ENCODE data around the gene ODAD3. TPM values are rescaled to one million over a fixed set of nuclear protein-coding genes. Genes with fewer than 3 reads are reported as not detected.
"Not testable (repeated sequence)": the region's sequence is repeated elsewhere in the genome, so short reads cannot be mapped to it uniquely, and the experiment has no call there.

ODAD3 gene
- total and polyA plus RNA-seq, 2 experiments from 2014 or later = 0.44 to 0.54 TPM

GRCh38 chr19:11379857-11380350 is 55.0 kb downstream of the ODAD3 start:
- in situ Hi-C loops (cut with MboI) = no loop called here

DNA sequence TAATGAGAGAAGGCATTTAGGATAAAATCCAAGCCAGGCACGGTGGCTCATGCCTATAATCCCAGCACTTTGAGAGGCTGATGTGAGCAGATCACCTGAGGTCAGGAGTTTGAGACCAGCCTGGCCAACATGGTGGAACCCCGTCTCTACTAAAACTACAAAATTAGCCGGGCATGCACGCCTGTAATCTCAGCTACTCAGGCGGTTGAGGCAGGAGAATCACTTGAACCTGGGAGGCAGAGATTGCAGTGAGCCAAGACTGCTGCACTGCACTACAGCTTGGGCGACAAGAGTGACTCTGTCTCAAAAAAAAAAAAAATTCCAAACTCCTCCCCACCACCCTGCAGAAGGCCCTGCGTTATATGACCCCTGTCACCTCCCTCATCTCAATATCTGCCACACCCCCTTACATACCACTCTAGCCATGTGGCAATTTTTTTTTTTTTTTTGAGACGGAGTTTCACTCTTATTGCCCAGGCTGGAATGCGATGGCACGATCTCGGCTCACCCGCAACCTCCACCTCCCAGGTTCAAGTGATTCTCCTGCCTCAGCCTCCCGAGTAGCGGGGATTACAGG is 55.6 kb downstream of the ODAD3 start:
- H3K27me3 ChIP-seq (replicated peaks; ENCODE audit: insufficient read depth); H3K4me3 ChIP-seq; H3K36me3 ChIP-seq (ENCODE audit: low read depth); H3K27ac ChIP-seq; H3K9ac ChIP-seq; DNase-seq; in situ Hi-C loops (cut with MboI); H3K9me2 ChIP-seq (ENCODE audit: insufficient read depth); H3K4me2 ChIP-seq (ENCODE audit: unreplicated experiment); H3K79me2 ChIP-seq (ENCODE audit: insufficient read depth); H2AFZ ChIP-seq; H3K9me3 ChIP-seq (ENCODE audit: low read depth); H4K20me1 ChIP-seq (ENCODE audit: insufficient read depth): not testable (repeated sequence)
- 84 to 89% methylated on average over 14 of the region's 14 CpGs for WGBS, 2 experiments (ENCODE audit: low coverage in 1 of 2, low lambda C conversion rate in 2 of 2, missing lambda C conversion rate in 2 of 2)
- Histone ChIP-seq H3K4me1 (ENCODE audit: insufficient read depth) (peaks cover 25% of the 10 kb centered on the region), H3F3A (ENCODE audit: insufficient read depth) (peaks cover 24% of the 10 kb centered on the region)

More at GRCh38 chr19:11379857-11380350, 55.0 kb downstream of the ODAD3 start:
- no peak overlapping the region; the same call in 1 of the 2 replicates for H3K4me3 ChIP-seq
- no peaks in the 10 kb centered on the region for H4K20me1 ChIP-seq (ENCODE audit: insufficient read depth)
- peaks cover 24% of the 10 kb centered on the region for H3F3A ChIP-seq (ENCODE audit: insufficient read depth)
- WGBS, 2 experiments (ENCODE audit: low coverage in 1 of 2, low lambda C conversion rate in 2 of 2, missing lambda C conversion rate in 2 of 2) = 85 to 88% methylated on average over 7 of the region's 7 CpGs
- no peak overlapping the region for H2AFZ ChIP-seq
- H3K9me3 ChIP-seq (ENCODE audit: low read depth) = no peaks in the 10 kb centered on the region
- peak overlapping the region; percentile 89 for H3K4me2 ChIP-seq (ENCODE audit: unreplicated experiment)
- H3K9ac ChIP-seq = 0 out of 2 replicates have a peak overlapping the region, but pooled peaks have one; percentile 80
- H3K4me1 ChIP-seq (ENCODE audit: insufficient read depth) = peaks cover 25% of the 10 kb centered on the region
- no peak overlapping the region for H3K27ac ChIP-seq
- H3K79me2 ChIP-seq (ENCODE audit: insufficient read depth) = peaks cover 7% of the 10 kb centered on the region; the same call in 1 of the 2 replicates
- no peaks in the 10 kb centered on the region for H3K36me3 ChIP-seq (ENCODE audit: low read depth)
- no peaks in the 10 kb centered on the region for H3K9me2 ChIP-seq (ENCODE audit: insufficient read depth)
- no peak for DNase-seq
- TF ChIP-seq EZH2 (IDR thresholded peaks at IDR 0.05; ENCODE audit: insufficient read depth, poor library complexity, severe bottlenecking) = no peak
- TF ChIP-seq EZH2phosphoT487 (IDR thresholded peaks at IDR 0.05; ENCODE audit: insufficient read depth, low read depth) = no peak
- no peaks in the 10 kb centered on the region for H3K27me3 ChIP-seq (replicated peaks; ENCODE audit: insufficient read depth)

GRCh38 chr19:11378319-11379189 is 56.4 kb downstream of the ODAD3 start:
- Histone ChIP-seq H3K27ac (peak overlapping the region; percentile 63), H3K9me2 (ENCODE audit: insufficient read depth) (no peaks in the 10 kb centered on the region), H3K9me3 (ENCODE audit: low read depth) (no peaks in the 10 kb centered on the region), H4K20me1 (ENCODE audit: insufficient read depth) (no peaks in the 10 kb centered on the region), H3K4me1 (ENCODE audit: insufficient read depth) (peaks cover 30% of the 10 kb centered on the region), H3F3A (ENCODE audit: insufficient read depth) (peaks cover 24% of the 10 kb centered on the region), H3K36me3 (ENCODE audit: low read depth) (no peaks in the 10 kb centered on the region), H3K9ac (no peak overlapping the region; the same call in 1 of the 2 replicates), H3K79me2 (ENCODE audit: insufficient read depth) (peaks cover 7% of the 10 kb centered on the region; the same call in 1 of the 2 replicates), H3K27me3 (replicated peaks; ENCODE audit: insufficient read depth) (no peaks in the 10 kb centered on the region), H3K4me2 (ENCODE audit: unreplicated experiment) (peak overlapping the region; percentile 61), H2AFZ (no peak overlapping the region), H3K4me3 (no peak overlapping the region)
- TF ChIP-seq EZH2 (IDR thresholded peaks at IDR 0.05; ENCODE audit: insufficient read depth, poor library complexity, severe bottlenecking) (no peak), EZH2phosphoT487 (IDR thresholded peaks at IDR 0.05; ENCODE audit: insufficient read depth, low read depth) (no peak)
- in situ Hi-C loops (cut with MboI) = no loop called here
- peak; percentile 93 for DNase-seq
- 39 to 48% methylated on average over 8 of the region's 8 CpGs for WGBS, 2 experiments (ENCODE audit: low coverage in 1 of 2, low lambda C conversion rate in 2 of 2, missing lambda C conversion rate in 2 of 2)

DNA sequence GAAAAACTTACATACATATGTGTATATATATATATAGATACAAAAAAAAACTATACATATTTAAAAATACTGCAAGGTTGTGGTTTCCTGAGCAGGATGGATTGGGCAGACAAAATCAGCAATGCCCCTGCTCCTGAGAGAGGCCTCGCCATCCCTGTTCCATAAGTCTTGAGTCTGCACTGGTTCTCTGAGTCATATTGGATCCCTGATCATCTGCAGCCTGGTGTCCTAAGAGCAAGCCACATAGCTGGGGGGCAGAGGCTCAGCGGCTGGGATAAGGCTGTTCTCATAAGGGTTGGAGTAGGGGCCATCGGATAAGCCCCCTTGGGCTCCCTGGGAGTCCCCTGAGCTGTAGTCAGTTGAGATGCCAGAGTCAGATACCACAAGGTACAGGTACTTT is 57.2 kb downstream of the ODAD3 start:
- H3K9me3 ChIP-seq (ENCODE audit: low read depth) = no peaks in the 10 kb centered on the region
- in situ Hi-C loops (cut with MboI) = no loop called here
- H3K4me3 ChIP-seq = peak overlapping the region; percentile 10; the same call in 1 of the 2 replicates
- TF ChIP-seq EZH2 (IDR thresholded peaks at IDR 0.05; ENCODE audit: insufficient read depth, poor library complexity, severe bottlenecking) (no peak), EZH2phosphoT487 (IDR thresholded peaks at IDR 0.05; ENCODE audit: insufficient read depth, low read depth) (no peak)
- peak overlapping the region; percentile 63 for H3K27ac ChIP-seq
- H3K79me2 ChIP-seq (ENCODE audit: insufficient read depth) = peaks cover 7% of the 10 kb centered on the region; the same call in 1 of the 2 replicates
- peaks cover 24% of the 10 kb centered on the region for H3F3A ChIP-seq (ENCODE audit: insufficient read depth)
- H3K9ac ChIP-seq = 0 out of 2 replicates have a peak overlapping the region, but pooled peaks have one; percentile 14
- DNase-seq = peak; percentile 77
- H3K4me2 ChIP-seq (ENCODE audit: unreplicated experiment) = peak overlapping the region; percentile 61
- no peak overlapping the region for H2AFZ ChIP-seq
- WGBS, 2 experiments (ENCODE audit: low coverage in 1 of 2, low lambda C conversion rate in 2 of 2, missing lambda C conversion rate in 2 of 2) = 71 to 76% methylated on average over 3 of the region's 3 CpGs
- no peaks in the 10 kb centered on the region for H4K20me1 ChIP-seq (ENCODE audit: insufficient read depth)
- no peaks in the 10 kb centered on the region for H3K36me3 ChIP-seq (ENCODE audit: low read depth)
- H3K4me1 ChIP-seq (ENCODE audit: insufficient read depth) = peaks cover 30% of the 10 kb centered on the region
- no peaks in the 10 kb centered on the region for H3K9me2 ChIP-seq (ENCODE audit: insufficient read depth)
- H3K27me3 ChIP-seq (replicated peaks; ENCODE audit: insufficient read depth) = no peaks in the 10 kb centered on the region
